ENCODE results near the gene PPP1R14C. TPM values are rescaled to one million over a fixed set of nuclear protein-coding genes. Genes with fewer than 3 reads are reported as not detected.
"Not testable (repeated sequence)": the region's sequence is repeated elsewhere in the genome, so short reads cannot be mapped to it uniquely, and the experiment has no call there.

Gene PPP1R14C
- total and polyA plus RNA-seq, 4 donors = 7.8 to 42.3 (median 26.4) TPM

GRCh38 chr6:150235218-150235617 is 92.4 kb downstream of the PPP1R14C start:
- H3K4me3 ChIP-seq (ENCODE audit: low read depth, low read length) = no peak overlapping the region
- H3K9me3 ChIP-seq (ENCODE audit: control insufficient read depth, insufficient read depth, low read length) = no peaks in the 10 kb centered on the region
- H3K27ac ChIP-seq (ENCODE audit: low read depth, low read length) = no peak overlapping the region
- 100% methylated on average over 4 of the region's 5 CpGs for WGBS (ENCODE audit: insufficient coverage)
- no peak for DNase-seq (ENCODE audit: low read depth in 4 of 6, low spot score in 6 of 6)
- no peaks in the 10 kb centered on the region for H3K27me3 ChIP-seq (ENCODE audit: control insufficient read depth, insufficient read depth, low read length)
- H3K36me3 ChIP-seq (ENCODE audit: control insufficient read depth, insufficient read depth, low read length) = no peaks in the 10 kb centered on the region
- peaks cover 7% of the 10 kb centered on the region for H3K4me1 ChIP-seq (ENCODE audit: control insufficient read depth, insufficient read depth, low read length)

GRCh38 chr6:150236114-150236513 is 93.3 kb downstream of the PPP1R14C start:
- no peaks in the 10 kb centered on the region for H3K9me3 ChIP-seq (ENCODE audit: control insufficient read depth, insufficient read depth, low read length)
- H3K27me3 ChIP-seq (ENCODE audit: control insufficient read depth, insufficient read depth, low read length) = no peaks in the 10 kb centered on the region
- peaks cover 1% of the 10 kb centered on the region for H3K4me1 ChIP-seq (ENCODE audit: control insufficient read depth, insufficient read depth, low read length)
- no peak overlapping the region for H3K27ac ChIP-seq (ENCODE audit: low read depth, low read length)
- H3K4me3 ChIP-seq (ENCODE audit: low read depth, low read length) = no peak overlapping the region
- DNase-seq (ENCODE audit: low read depth in 4 of 6, low spot score in 6 of 6) = no peak
- 99% methylated on average over 8 of the region's 8 CpGs for WGBS (ENCODE audit: insufficient coverage)
- no peaks in the 10 kb centered on the region for H3K36me3 ChIP-seq (ENCODE audit: control insufficient read depth, insufficient read depth, low read length)

GRCh38 chr6:150236544-150236943 is 93.7 kb downstream of the PPP1R14C start:
- H3K36me3 ChIP-seq (ENCODE audit: control insufficient read depth, insufficient read depth, low read length) = no peaks in the 10 kb centered on the region
- no peaks in the 10 kb centered on the region for H3K9me3 ChIP-seq (ENCODE audit: control insufficient read depth, insufficient read depth, low read length)
- no peak overlapping the region for H3K4me3 ChIP-seq (ENCODE audit: low read depth, low read length)
- 77% methylated on average over 9 of the region's 9 CpGs for WGBS (ENCODE audit: insufficient coverage)
- H3K4me1 ChIP-seq (ENCODE audit: control insufficient read depth, insufficient read depth, low read length) = no peaks in the 10 kb centered on the region
- H3K27ac ChIP-seq (ENCODE audit: low read depth, low read length) = no peak overlapping the region
- no peak for DNase-seq (ENCODE audit: low read depth in 4 of 6, low spot score in 6 of 6)
- no peaks in the 10 kb centered on the region for H3K27me3 ChIP-seq (ENCODE audit: control insufficient read depth, insufficient read depth, low read length)

- H3K4me1 ChIP-seq (ENCODE audit: control insufficient read depth, insufficient read depth, low read length) = no peaks in the 10 kb centered on the region
- H3K9me3 ChIP-seq (ENCODE audit: control insufficient read depth, insufficient read depth, low read length) = no peaks in the 10 kb centered on the region
- no peak overlapping the region for H3K27ac ChIP-seq (ENCODE audit: low read depth, low read length)
- 100% methylated on average over 1 of the region's 3 CpGs for WGBS (ENCODE audit: insufficient coverage)
- no peak for DNase-seq (ENCODE audit: low read depth in 4 of 6, low spot score in 6 of 6)
- H3K36me3 ChIP-seq (ENCODE audit: control insufficient read depth, insufficient read depth, low read length) = no peaks in the 10 kb centered on the region
- H3K27me3 ChIP-seq (ENCODE audit: control insufficient read depth, insufficient read depth, low read length) = no peaks in the 10 kb centered on the region
- no peak overlapping the region for H3K4me3 ChIP-seq (ENCODE audit: low read depth, low read length)
These were observed 94.8 kb downstream of the PPP1R14C start for GRCh38 chr6:150237626-150238025.

GRCh38 chr6:150238336-150238741 is 95.5 kb downstream of the PPP1R14C start:
- Histone ChIP-seq H3K9me3 (ENCODE audit: control insufficient read depth, insufficient read depth, low read length) (no peaks in the 10 kb centered on the region), H3K36me3 (ENCODE audit: control insufficient read depth, insufficient read depth, low read length) (no peaks in the 10 kb centered on the region), H3K27ac (ENCODE audit: low read depth, low read length) (no peak overlapping the region), H3K27me3 (ENCODE audit: control insufficient read depth, insufficient read depth, low read length) (no peaks in the 10 kb centered on the region), H3K4me1 (ENCODE audit: control insufficient read depth, insufficient read depth, low read length) (no peaks in the 10 kb centered on the region), H3K4me3 (ENCODE audit: low read depth, low read length) (no peak overlapping the region)
- peak in 1 of 6 donors; percentile 68 for DNase-seq (ENCODE audit: low read depth in 4 of 6, low spot score in 6 of 6)
- 69% methylated on average over 5 of the region's 5 CpGs for WGBS (ENCODE audit: insufficient coverage)

- no peak overlapping the region for H3K4me3 ChIP-seq (ENCODE audit: low read depth, low read length)
- DNase-seq (ENCODE audit: low read depth in 4 of 6, low spot score in 6 of 6) = no peak
- no peaks in the 10 kb centered on the region for H3K9me3 ChIP-seq (ENCODE audit: control insufficient read depth, insufficient read depth, low read length)
- H3K27ac ChIP-seq (ENCODE audit: low read depth, low read length) = no peak overlapping the region
- H3K36me3 ChIP-seq (ENCODE audit: control insufficient read depth, insufficient read depth, low read length) = no peaks in the 10 kb centered on the region
- no peaks in the 10 kb centered on the region for H3K4me1 ChIP-seq (ENCODE audit: control insufficient read depth, insufficient read depth, low read length)
- WGBS (ENCODE audit: insufficient coverage) = no CpG with 5 or more reads among the region's 6 CpGs
- H3K27me3 ChIP-seq (ENCODE audit: control insufficient read depth, insufficient read depth, low read length) = no peaks in the 10 kb centered on the region
These were observed 96.1 kb downstream of the PPP1R14C start for GRCh38 chr6:150238846-150239407.

- not testable (repeated sequence) for DNase-seq (ENCODE audit: low read depth in 4 of 6, low spot score in 6 of 6)
- 96% methylated on average over 4 of the region's 5 CpGs for WGBS (ENCODE audit: insufficient coverage)
These were observed 98.9 kb downstream of the PPP1R14C start for GRCh38 chr6:150241756-150242155.

GRCh38 chr6:150243620-150244314 is 100.9 kb downstream of the PPP1R14C start:
- no peaks in the 10 kb centered on the region for H3K4me1 ChIP-seq (ENCODE audit: control insufficient read depth, insufficient read depth, low read length)
- no peaks in the 10 kb centered on the region for H3K27me3 ChIP-seq (ENCODE audit: control insufficient read depth, insufficient read depth, low read length)
- DNase-seq (ENCODE audit: low read depth in 4 of 6, low spot score in 6 of 6) = no peak
- no peak overlapping the region for H3K27ac ChIP-seq (ENCODE audit: low read depth, low read length)
- H3K36me3 ChIP-seq (ENCODE audit: control insufficient read depth, insufficient read depth, low read length) = no peaks in the 10 kb centered on the region
- 96% methylated on average over 2 of the region's 2 CpGs for WGBS (ENCODE audit: insufficient coverage)
- H3K4me3 ChIP-seq (ENCODE audit: low read depth, low read length) = no peak overlapping the region
- H3K9me3 ChIP-seq (ENCODE audit: control insufficient read depth, insufficient read depth, low read length) = peaks cover 3% of the 10 kb centered on the region

More at GRCh38 chr6:150241756-150242155, 98.9 kb downstream of the PPP1R14C start:
- H3K4me1 ChIP-seq (ENCODE audit: control insufficient read depth, insufficient read depth, low read length); H3K27me3 ChIP-seq (ENCODE audit: control insufficient read depth, insufficient read depth, low read length); H3K4me3 ChIP-seq (ENCODE audit: low read depth, low read length); H3K9me3 ChIP-seq (ENCODE audit: control insufficient read depth, insufficient read depth, low read length); H3K36me3 ChIP-seq (ENCODE audit: control insufficient read depth, insufficient read depth, low read length); H3K27ac ChIP-seq (ENCODE audit: low read depth, low read length): not testable (repeated sequence)

GRCh38 chr6:150245148-150245935 is 102.5 kb downstream of the PPP1R14C start:
- H3K36me3 ChIP-seq (ENCODE audit: control insufficient read depth, insufficient read depth, low read length) = no peaks in the 10 kb centered on the region
- WGBS (ENCODE audit: insufficient coverage) = 94% methylated on average over 5 of the region's 6 CpGs
- H3K4me1 ChIP-seq (ENCODE audit: control insufficient read depth, insufficient read depth, low read length) = no peaks in the 10 kb centered on the region
- H3K27me3 ChIP-seq (ENCODE audit: control insufficient read depth, insufficient read depth, low read length) = no peaks in the 10 kb centered on the region
- H3K27ac ChIP-seq (ENCODE audit: low read depth, low read length) = no peak overlapping the region
- peaks cover 3% of the 10 kb centered on the region for H3K9me3 ChIP-seq (ENCODE audit: control insufficient read depth, insufficient read depth, low read length)
- H3K4me3 ChIP-seq (ENCODE audit: low read depth, low read length) = no peak overlapping the region
- DNase-seq (ENCODE audit: low read depth in 4 of 6, low spot score in 6 of 6) = peak in 1 of 6 donors; percentile 86
